ENCODE measurements around the gene TECPR2. TPM values are rescaled to one million over a fixed set of nuclear protein-coding genes. Genes with fewer than 3 reads are reported as not detected.
"Not testable (repeated sequence)": the region's sequence is repeated elsewhere in the genome, so short reads cannot be mapped to it uniquely, and the experiment has no call there.

Gene TECPR2
- polyA plus RNA-seq, 2 donors = 3.3 to 3.8 TPM

DNA sequence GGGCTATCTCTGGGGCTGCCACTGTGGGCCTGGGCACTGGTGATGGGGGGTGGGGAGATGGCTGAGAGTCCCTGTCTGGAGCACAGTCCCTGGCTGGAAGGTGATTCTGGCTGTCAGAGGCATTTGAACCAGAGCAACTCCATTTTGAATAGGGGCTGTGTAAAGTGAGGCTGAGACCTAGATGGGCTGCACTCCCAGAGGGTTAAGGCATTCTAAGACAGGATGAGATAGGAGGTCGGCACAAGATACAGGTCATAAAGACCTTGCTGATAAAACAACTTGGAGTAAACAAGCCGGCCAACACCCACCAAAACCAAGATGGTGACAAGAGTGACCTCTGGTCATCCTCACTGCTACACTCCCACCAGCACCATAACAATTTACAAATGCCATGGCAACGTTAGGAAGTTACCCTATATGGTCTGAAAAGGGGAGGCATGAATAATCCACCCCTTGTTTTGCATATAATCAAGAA is 188.2 kb downstream of the TECPR2 start:
- H3K4me1 ChIP-seq (ENCODE audit: control insufficient read depth in 2 of 2, insufficient read depth in 2 of 2, low read length in 1 of 2); H3K36me3 ChIP-seq (ENCODE audit: control insufficient read depth in 2 of 2, insufficient read depth in 2 of 2, low read length in 1 of 2); H3K27me3 ChIP-seq (ENCODE audit: control insufficient read depth in 1 of 2, insufficient read depth in 2 of 2, low read length in 2 of 2); H3K4me3 ChIP-seq (ENCODE audit: low read depth in 1 of 2, low read length in 2 of 2); H3K9me3 ChIP-seq (ENCODE audit: control insufficient read depth in 2 of 2, insufficient read depth in 1 of 2, low read depth in 1 of 2, low read length in 1 of 2); H3K27ac ChIP-seq (ENCODE audit: low read depth in 2 of 2, low read length in 1 of 2): not testable (repeated sequence)
- 76 to 81% methylated on average over 3 of the region's 3 CpGs for whole genome bisulfite sequencing, 2 donors

Other genes with a start within 250 kb of the TECPR2 start
- gene WDR20, start 223.0 kb upstream of the TECPR2 start, polyA plus RNA-seq = 10 to 100 TPM; 12.8 to 13.1 TPM
- gene MOK, start 57.8 kb upstream of the TECPR2 start, polyA plus RNA-seq = 1 to 10 TPM; 7.2 to 8.3 TPM
- gene ZNF839, start 43.2 kb upstream of the TECPR2 start, polyA plus RNA-seq = 1 to 10 TPM; 5.5 to 10.0 TPM
- gene CINP, start 51 bp upstream of the TECPR2 start, polyA plus RNA-seq = 10 to 100 TPM; 29.2 to 43.4 TPM
- gene ANKRD9, start 146.8 kb downstream of the TECPR2 start, polyA plus RNA-seq = 10 to 100 TPM; 12.5 to 12.9 TPM
- gene RCOR1, start 229.7 kb downstream of the TECPR2 start, polyA plus RNA-seq = 10 to 100 TPM; 11.8 to 19.3 TPM